Body of pancreas (tissue), 4 donors: ENCODE data around the gene NDFIP2. TPM values are rescaled to one million over a fixed set of nuclear protein-coding genes. Genes with fewer than 3 reads are reported as not detected.

Experiments
- ATAC-seq: fragments of 150-250 bp; one replicate; pipeline ENCODE4 v1.9.1; 2016
- DNase-seq, 4 donors: peaks; one replicate each; pipeline ENCODE4 v3.0.0-alpha.2; 2019
- H3K27ac ChIP-seq, 4 donors: fragments of 200-600 bp; sonication (generic); 1 replicate in 3 of 4; 2 replicates in 1 of 4; pipeline versions ENCODE4 v1.5.1 to v1.6.1; 2016 to 2019; ENCODE audit warnings: mild to moderate bottlenecking in 1 of 4, mixed read lengths in 1 of 4, moderate library complexity in 1 of 4
- H3K27me3 ChIP-seq, 2 donors: fragments of 200-600 bp; sonication (generic); one replicate each; pipeline ENCODE4 v1.6.0; 2016; ENCODE audit warnings: mild to moderate bottlenecking in 1 of 2
- H3K36me3 ChIP-seq, 2 donors: fragments of 200-600 bp; sonication (generic); replicated peaks in 1 of 2; 2 replicates each; pipeline ENCODE4 v1.5.1; 2016; ENCODE audit warnings: low read depth in 2 of 2; ENCODE audit not compliant: insufficient read depth in 1 of 2
- H3K4me1 ChIP-seq: fragments of 200-600 bp; sonication (generic); one replicate; pipeline ENCODE4 v1.6.0; 2016
- H3K4me3 ChIP-seq, 2 donors: fragments of 200-600 bp; sonication (generic); 1 replicate in 1 of 2; 2 replicates in 1 of 2; pipeline ENCODE4 v1.5.1; 2016 to 2019
- H3K9me3 ChIP-seq, 3 donors: fragments of 200-600 bp; sonication (generic); 1 replicate in 2 of 3; 2 replicates in 1 of 3; pipeline ENCODE4 v1.5.1; 2016
- CTCF ChIP-seq, 7 experiments: fragments of 450-650 bp in 4 of 7; fragments of 200-600 bp in 3 of 7; sonication (generic) in 3 of 7; IDR thresholded peaks; one replicate each; pipeline ENCODE4 v1.5.1; 2016 to 2019; ENCODE audit warnings: antibody characterized with exemption in 7 of 7
- POLR2A ChIP-seq, 3 donors: fragments of 450-650 bp; IDR thresholded peaks; one replicate each; pipeline ENCODE4 v1.6.1; 2016; ENCODE audit warnings: antibody characterized with exemption in 3 of 3, mild to moderate bottlenecking in 2 of 3
- WGBS, 2 donors: methylation state at CpG; one replicate each; pipeline ENCODE4 v1.1.5; 2017; 5-methylcytosine and 5-hydroxymethylcytosine counted together
- intact Hi-C: fragments of 100-400 bp; cut with DNase I; formaldehyde crosslinking; loops from one replicate; pipeline ENCODE4 v1.15.1; 2023
- total RNA-seq, 2 donors: library from RNA; depleted of rRNA; stranded (reverse); fragments of >200 nt; gene quantifications; one replicate each; pipeline ENCODE4 v1.1.0, GENCODE V29; 2016

The NDFIP2 gene
- total RNA-seq, 2 donors from 2014 or later: 16.8 to 18.9 TPM

DNA sequence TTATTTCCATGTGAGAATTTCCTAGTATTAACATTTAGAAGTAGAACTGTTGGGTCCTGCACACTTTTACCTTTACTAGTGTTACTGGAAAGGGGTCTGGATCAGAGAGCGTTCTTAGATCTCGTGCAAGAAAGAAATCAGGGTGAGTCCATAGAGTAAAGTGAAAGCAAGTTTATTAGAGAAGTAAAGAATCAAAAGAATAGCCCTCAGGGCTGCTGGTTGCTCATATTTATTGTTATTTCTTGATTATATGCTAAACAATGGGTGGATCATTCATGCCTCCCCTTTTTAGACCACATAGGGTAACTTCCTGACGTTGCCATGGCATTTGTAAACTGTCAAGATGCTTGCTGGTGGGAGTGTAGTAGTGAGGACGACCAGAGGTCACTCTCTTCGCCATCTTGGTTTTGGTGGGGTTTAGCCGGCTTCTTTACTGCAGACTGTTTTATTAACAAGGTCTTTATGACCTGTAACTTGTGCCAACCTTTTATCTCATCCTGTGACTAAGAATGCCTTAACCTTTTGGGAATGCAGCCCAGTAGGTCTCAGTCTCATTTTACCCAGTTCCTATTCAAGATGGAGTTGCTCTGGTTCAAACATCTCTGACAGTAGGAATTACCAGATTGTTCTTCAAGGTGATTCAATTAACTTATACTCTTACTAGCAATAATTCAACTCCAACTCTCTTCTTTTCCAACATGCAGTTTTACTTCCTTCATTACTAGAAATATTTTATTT is 27.4 kb downstream of the NDFIP2 start:
- TF ChIP-seq POLR2A (IDR thresholded peaks at IDR 0.05): no peak
- no peak for TF ChIP-seq CTCF (IDR thresholded peaks at IDR 0.05)
- peaks cover 35% of the 10 kb centered on the region for H3K4me1 ChIP-seq
- no peak overlapping the region for H3K4me3 ChIP-seq
- DNase-seq: no peak
- H3K9me3 ChIP-seq: no peaks in the 10 kb centered on the region
- intact Hi-C loops: no loop called here
- no peak overlapping the region for H3K27ac ChIP-seq
- no peak for ATAC-seq
- H3K27me3 ChIP-seq: no peaks in the 10 kb centered on the region
- 79 to 86% methylated on average over 6 of the region's 6 CpGs for WGBS, 2 donors
- H3K36me3 ChIP-seq: no peaks in the 10 kb centered on the region

GRCh38 chr13:79511611-79512010 is 30.7 kb downstream of the NDFIP2 start:
- Histone ChIP-seq H3K27me3 (no peaks in the 10 kb centered on the region), H3K4me3 (no peak overlapping the region), H3K4me1 (peaks cover 58% of the 10 kb centered on the region), H3K36me3 (no peaks in the 10 kb centered on the region), H3K27ac (no peak overlapping the region), H3K9me3 (no peaks in the 10 kb centered on the region)
- TF ChIP-seq POLR2A (IDR thresholded peaks at IDR 0.05) (no peak), CTCF (IDR thresholded peaks at IDR 0.05) (no peak)
- DNase-seq (no peak), ATAC-seq (no peak)
- 80 to 89% methylated on average over 2 of the region's 2 CpGs for WGBS, 2 donors
- intact Hi-C loops: no loop called here

DNA sequence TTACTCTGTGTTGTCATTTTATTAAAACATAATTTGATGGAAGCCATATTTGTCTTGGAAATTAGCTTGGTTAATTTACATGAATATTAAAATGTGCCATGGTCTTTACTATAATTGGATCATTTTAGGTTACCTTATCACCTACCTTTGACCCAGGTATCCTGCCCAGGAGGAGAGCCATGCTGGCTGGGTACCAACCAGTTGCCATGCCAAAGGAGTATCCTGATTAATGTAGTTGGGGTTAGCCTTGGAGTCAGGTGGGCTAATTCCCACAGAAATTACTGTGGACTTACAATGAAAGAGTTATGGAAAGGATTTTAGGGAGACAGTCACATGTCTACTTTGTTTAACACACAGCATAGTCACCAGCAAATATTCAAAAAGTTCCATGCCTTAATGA is 32.0 kb downstream of the NDFIP2 start:
- H3K9me3 ChIP-seq: no peaks in the 10 kb centered on the region
- H3K4me1 ChIP-seq: peaks cover 63% of the 10 kb centered on the region
- ATAC-seq: peak; percentile 80
- no peaks in the 10 kb centered on the region for H3K27me3 ChIP-seq
- H3K27ac ChIP-seq: peak overlapping the region in 1 of 4 donors; percentile 42
- DNase-seq: peak; percentile 61 to 87 (median 70)
- TF ChIP-seq POLR2A (IDR thresholded peaks at IDR 0.05) (no peak), CTCF (IDR thresholded peaks at IDR 0.05) (no peak)
- H3K4me3 ChIP-seq: no peak overlapping the region
- intact Hi-C loops: no loop called here
- no peaks in the 10 kb centered on the region for H3K36me3 ChIP-seq

GRCh38 chr13:79516595-79516994 is 35.6 kb downstream of the NDFIP2 start:
- Histone ChIP-seq H3K4me1 (peaks cover 46% of the 10 kb centered on the region), H3K9me3 (no peaks in the 10 kb centered on the region), H3K36me3 (no peaks in the 10 kb centered on the region), H3K4me3 (no peak overlapping the region), H3K27ac (no peak overlapping the region), H3K27me3 (no peaks in the 10 kb centered on the region)
- TF ChIP-seq CTCF (IDR thresholded peaks at IDR 0.05) (no peak), POLR2A (IDR thresholded peaks at IDR 0.05) (no peak)
- intact Hi-C loops: no loop called here
- ATAC-seq (no peak), DNase-seq (no peak)

GRCh38 chr13:79519255-79519654 is 38.3 kb downstream of the NDFIP2 start:
- no peaks in the 10 kb centered on the region for H3K27me3 ChIP-seq
- WGBS, 2 donors: 85 to 86% methylated on average over 3 of the region's 3 CpGs
- no peak overlapping the region for H3K4me3 ChIP-seq
- ATAC-seq: no peak
- H3K27ac ChIP-seq: no peak overlapping the region
- DNase-seq: no peak
- TF ChIP-seq POLR2A (IDR thresholded peaks at IDR 0.05): no peak
- H3K9me3 ChIP-seq: no peaks in the 10 kb centered on the region
- intact Hi-C loops: no loop called here
- peaks cover 24% of the 10 kb centered on the region for H3K4me1 ChIP-seq
- no peaks in the 10 kb centered on the region for H3K36me3 ChIP-seq
